SIG-M5 (cell line): ENCODE results near the gene WWOX.

Source experiments
- DNase-seq: peaks from one replicate; lab custom pipeline; 2025; lab: John Stamatoyannopoulos, UW

Gene WWOX

DNA sequence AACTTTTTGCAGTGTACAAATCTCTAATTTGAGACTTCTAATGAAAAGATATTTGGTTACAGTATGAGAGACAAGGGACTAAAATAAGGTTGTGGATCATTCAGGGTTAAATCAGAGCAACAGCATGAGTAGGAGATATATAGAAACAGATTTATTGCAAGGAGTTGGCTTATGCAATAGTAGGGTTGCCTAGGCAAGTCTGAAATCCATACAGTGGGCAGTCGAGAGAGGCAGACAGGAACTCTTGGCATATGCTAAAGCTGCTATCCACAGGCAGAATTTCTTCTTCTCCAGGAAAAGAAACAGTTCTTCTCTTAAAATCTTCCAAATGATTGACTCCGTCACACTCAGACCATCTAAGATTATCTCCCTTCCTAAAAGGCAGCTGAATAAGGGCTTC lies 1000.3 kb downstream of the WWOX start:
- no peak for DNase-seq

DNA sequence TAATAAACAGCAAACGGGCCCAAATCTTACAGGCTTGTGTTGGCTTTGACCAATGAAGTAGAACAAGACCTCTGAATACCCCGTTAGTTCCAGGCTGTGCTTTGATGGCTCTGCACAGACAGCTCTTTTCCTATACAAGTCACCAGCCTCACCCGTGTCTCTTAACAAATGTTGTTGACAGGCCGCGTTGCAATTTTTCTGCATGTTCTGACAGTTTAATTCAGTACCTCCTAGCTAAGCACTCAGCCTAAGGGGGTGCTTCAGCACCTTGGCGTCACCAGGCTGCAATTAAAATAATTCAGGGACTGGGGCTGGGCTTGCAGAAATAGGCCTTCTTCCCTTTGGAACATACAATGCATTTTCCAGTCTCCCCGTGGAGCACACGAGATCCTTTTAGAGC lies 1001.0 kb downstream of the WWOX start:
- no peak for DNase-seq

DNA sequence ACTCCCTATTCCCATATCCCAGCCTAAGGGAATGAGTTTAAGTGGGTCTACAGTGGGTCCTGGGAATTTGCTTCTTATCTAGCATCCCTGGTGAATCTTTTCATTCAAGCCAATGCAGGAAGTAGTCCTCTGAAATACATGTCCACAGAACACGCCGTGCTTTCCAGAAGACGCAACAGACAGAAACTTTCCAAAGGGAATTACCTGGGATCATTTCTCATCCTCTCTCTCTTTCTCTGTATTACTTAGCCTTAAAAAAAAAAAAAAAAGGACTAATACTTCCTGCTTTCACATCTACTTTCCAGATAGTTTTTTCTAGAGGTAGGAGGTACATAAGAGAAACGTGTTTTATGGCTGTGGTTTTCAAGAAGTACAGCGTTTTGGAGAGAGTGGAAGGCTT lies 1002.0 kb downstream of the WWOX start:
- no peak for DNase-seq

DNA sequence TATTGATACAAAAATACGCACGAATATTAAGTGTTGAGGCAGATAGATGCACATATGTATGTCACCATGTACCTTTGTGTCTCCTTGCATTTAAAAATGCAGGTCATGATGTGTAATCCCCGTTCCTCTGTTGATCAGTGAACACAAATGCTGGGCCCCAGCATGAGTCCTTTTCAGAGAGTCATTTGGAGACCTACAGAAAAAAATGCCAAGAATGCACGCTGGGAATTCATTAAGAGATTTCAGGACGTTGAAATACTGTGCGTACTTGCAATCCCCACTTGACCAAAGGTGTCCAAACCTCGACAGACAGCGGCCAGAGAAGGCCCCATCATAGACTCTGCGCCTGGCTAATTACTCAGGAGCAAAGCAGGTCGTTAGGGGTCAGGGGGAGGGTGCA lies 1005.1 kb downstream of the WWOX start:
- no peak for DNase-seq

DNA sequence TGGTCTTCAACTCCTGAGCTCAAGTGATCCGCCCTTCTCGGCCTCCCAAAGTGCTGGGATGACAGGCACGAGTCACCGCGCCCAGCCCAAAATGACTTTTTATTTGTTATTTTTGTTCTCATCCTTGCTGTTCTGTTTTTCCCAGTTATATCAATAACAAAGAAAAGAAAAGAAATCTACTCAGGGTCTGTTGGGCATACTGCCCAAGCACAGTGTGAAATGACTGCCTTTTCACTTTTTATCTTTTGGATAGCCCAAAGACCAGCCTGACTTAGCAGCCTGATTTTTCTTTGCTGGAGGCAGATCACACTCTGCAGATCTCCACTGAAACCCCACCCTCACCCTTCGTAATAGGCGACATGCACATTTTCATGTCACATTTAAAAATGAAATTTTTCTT lies 1007.8 kb downstream of the WWOX start:
- DNase-seq = no peak

DNA sequence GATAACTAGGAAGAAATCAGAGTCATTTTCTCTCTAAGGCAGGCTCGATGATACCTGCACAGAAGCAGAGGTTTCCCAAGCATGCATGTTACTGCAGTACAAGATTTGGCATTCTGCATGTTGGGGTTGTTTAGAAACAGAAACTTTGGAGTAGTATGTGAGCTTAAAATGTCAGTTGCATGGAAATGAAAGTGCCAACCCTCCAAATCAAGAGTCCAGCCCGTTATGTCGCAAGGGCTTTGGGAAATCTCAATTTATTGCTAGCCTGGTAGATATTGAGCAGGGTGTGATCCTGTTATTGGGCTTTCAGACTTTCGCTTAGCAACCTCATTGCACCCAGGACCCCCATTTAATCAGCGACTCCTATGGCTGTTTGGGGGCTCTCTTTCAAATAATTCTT lies 1010.3 kb downstream of the WWOX start:
- no peak for DNase-seq

DNA sequence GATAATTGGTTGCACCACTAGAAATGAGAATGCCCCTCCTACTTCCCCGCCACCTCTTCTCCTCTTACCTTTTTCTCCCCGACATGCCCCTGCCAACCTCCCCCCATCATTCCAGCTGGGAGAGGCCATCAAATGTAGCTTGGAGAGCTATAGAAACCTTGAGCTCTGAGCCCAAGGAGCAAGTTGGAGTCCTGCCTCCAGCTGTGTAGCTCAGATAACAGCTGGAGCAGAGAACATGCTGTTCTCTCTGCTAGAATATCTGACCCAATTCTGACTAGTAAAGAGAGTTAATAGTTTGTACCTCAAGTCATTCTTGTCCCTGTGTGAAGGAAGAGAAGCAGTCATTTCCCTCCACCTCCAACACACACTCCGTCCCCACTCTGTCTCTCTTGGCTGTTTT lies 1010.8 kb downstream of the WWOX start:
- no peak for DNase-seq

DNA sequence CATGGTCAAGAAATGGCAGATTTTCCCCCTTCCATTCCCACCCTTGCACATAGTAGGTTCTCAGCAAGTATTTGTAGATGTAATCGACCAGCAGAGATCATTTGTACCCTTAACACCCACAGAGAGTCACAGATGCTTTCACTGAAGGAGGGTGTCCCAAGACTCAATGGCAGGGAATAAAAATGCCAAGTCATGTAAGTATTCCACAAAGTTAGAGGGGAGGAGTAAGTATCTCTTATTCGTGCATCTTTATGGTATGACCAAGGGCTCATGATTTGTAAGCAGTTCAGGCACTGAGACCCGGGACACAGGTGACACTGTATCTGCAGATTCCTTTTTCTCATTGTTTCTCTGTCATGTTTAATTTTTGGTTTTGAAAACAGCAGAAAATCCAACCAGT lies 1011.5 kb downstream of the WWOX start:
- no peak for DNase-seq

DNA sequence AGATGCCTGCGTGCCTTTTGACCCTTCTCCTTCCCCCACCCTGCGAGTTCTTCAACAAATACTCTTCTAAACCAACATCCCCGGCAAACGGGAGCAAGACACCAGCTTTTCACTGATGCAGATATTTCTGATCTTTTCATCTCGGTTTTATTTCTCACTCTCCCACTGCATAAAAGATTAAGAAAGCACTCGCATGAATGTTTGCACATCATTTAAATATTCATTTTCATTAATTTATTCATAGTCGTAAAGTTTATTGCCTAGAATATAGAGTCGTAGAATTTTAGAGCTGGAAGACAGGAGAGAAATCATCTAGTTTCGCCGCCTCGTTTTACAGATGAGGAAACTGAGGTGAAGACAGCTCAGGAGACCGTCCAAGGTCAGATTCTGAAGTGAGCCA lies 1013.0 kb downstream of the WWOX start:
- no peak for DNase-seq

DNA sequence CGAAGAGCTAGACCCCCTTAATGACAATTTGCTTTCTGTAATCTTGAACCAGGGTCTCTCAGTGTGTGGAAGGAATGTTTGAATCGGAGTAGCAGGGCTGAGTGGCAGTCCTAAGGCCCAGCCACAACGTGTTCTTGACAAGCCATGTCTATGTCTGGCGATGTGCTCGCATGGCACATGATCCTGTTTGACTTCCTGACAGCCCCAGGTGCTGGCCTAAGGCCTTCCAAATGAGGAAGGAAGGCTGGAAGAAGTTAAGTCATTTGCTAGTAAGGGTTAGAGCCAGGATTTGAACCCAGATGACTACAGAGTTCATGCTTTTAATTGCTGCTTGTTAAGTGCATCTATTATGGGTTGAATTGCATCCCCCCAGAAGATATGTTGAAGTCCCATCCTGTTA lies 1014.4 kb downstream of the WWOX start:
- DNase-seq = no peak

DNA sequence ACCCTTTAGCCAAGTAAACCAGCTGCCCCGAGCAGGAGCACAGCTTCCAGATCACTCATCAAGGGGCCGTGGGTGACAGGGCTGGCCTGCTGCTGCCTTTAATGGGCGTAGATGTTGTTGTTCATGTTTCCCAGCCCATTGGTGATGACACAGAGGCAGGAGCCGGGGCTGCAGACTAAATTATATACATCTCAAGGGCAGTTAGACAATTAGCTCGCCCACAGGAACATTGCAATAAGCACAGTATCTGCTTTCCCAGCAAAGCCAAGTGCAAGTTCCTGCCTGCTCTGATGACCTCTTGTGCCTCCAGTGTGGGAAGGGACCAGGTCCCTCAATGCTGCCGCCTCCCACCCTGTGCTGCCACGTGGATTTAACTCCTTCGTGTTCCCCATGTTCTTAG lies 1015.3 kb downstream of the WWOX start:
- DNase-seq = no peak

DNA sequence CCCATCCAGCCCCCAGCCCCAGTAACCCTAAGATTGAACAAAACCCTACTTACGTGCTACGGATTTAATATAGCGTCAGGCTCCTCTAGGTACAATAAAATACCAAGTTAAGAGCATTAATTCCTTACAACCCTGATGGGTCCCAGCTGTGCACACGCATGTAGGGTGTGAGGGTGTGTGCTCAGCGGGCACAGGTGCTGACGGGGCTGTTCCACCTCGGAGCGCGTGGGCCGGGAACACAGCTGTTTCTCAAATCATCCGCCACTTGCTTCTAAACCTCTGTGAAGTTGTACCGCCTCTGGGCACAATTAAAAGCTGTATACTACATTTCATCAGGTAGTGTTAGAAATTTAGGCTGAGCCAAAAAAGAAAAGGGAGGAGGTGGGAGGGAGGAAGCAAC lies 1022.5 kb downstream of the WWOX start:
- no peak for DNase-seq

DNA sequence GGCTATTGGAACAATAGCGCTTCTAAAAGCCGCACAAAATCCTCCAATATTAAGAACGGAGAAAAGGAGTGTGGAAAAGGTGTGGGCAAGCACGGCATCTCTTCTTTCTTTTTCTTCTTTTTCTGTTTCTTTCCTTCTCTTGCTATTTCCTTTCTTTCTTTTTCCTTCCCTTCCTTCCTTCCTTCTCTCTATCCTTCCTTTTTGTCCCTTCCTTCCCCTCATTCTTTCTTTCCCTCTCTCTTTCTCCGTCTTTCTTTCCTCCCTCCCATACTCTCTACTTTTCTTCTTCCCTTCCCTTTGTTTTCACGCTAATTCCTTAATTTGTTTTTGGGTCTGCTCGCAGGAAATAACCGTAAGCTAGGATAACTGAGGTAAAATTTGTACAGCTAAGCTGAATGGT lies 1022.9 kb downstream of the WWOX start:
- DNase-seq = no peak

DNA sequence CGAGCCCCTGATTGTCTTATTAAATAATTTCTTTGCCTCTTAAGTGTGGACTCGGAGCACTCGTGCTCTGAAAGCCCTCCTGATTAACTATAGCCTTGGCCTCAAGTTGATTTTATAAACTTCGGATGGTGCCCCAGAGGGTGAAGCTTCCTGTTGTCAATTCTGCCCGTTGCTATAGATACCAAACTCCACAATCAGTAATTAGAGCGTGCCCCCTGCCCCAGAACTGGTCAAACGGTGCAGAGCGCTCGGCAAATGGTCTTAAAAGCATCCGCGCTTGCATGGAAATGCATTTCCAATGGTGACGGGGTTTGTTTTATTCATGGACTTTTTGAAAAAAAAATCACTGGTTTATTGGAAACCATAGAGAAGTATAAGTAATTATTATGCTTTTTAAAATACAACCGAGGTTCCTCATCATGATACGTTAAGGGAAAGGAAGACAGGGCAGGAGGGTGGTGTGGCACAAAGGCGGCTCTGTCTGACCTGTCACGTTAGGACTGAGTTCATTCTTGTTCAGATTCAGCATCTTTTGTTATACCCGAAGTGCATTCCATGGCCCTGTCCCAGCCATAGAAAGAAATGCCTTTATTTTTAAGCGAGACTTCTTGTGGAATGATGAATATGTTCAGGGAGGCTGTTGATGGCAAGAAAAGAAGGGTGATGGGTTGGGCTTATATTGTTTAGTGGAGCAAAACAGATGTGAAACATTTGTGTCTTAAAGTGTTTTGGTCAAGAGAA lies 1024.7 kb downstream of the WWOX start:
- DNase-seq = no peak

DNA sequence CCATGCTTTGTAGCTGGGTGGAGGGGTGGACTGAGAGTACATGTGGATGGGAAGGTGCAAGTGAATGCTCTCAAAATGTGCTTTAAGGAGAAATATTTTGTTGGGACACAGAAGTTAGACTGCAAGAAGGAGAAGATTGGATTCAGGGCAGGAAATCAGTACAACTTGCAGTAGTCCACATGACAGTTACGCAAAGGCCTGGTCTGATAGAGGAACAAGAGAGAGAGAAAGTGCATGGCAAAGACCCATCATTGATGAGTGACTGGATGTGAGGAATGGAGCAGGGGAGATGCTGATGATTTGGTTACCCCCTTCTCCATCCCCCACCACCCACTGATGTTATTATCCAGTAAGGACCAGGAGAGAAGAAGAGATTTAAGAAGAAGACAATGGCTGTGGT lies 1028.3 kb downstream of the WWOX start:
- DNase-seq = no peak

DNA sequence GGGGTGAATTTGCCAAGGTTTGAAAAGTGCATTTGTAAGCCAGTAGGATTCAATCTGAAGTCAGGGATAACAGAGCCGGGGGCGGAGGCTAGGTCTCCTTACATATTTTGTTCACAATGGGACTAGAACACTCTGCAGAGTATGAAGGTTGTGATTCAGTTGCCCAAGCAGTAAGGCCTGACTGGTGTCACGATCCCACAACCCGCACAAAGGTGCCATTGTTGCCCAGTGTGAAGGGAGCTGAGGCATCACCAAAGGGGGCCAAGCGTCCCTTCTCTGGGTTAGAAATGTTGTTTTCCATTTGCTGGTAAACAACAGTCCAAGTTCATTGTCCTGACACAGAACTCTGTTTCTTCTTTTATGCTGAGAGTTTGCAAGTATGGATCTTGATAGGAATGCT lies 1029.3 kb downstream of the WWOX start:
- DNase-seq = no peak

DNA sequence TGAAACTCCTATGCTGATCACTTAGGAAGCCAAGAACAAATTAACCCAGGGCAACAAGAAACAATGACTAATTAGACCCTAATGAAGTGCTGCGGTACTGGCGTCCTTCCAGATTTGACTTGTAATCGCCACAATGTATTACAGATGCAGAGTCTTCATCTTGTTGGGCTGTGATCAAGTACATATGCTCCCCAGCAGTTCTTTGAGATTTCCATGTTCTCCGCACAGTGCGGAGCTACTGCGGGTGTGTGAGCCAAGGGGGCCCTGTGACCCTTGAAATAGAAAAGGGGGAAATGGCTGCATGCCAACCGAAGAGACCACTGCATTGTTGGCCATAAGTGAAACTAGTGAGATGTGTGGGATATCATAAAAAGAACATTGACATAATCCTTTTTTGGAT lies 1031.2 kb downstream of the WWOX start:
- no peak for DNase-seq

DNA sequence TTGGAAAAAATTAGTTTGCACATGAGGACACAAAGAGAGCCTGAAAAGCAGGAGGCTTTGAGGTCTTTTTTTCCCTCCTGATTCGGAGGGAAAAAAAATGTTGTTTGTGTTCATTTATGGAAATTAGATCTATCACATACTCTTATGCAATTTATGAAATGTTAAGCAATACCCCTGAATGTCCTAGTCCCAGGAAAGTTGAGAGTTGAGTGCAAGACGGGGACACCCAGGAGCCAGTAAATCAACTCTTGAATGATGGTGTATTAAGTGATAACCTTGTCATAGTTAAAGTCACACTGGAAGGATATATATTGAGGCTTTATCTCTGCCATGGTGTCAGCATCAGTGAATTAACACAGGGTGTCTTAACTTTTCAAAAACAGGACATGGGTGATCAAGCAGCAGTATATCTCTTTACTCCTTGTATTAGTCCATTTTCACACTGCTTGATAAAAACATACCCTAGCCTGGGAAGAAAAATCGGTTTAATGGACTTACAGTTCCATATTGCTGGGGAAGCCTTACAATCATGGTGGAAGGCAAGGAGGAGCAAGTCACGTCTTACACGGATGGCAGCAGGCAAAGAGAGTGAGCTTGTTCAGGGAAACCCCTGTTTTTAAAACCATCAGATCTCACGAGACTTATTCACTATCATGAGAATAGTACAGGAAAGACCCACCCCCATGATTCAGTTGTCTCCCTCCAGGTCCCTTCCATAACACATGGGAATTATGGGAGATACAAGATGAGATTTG lies 1032.0 kb downstream of the WWOX start:
- no peak for DNase-seq

DNA sequence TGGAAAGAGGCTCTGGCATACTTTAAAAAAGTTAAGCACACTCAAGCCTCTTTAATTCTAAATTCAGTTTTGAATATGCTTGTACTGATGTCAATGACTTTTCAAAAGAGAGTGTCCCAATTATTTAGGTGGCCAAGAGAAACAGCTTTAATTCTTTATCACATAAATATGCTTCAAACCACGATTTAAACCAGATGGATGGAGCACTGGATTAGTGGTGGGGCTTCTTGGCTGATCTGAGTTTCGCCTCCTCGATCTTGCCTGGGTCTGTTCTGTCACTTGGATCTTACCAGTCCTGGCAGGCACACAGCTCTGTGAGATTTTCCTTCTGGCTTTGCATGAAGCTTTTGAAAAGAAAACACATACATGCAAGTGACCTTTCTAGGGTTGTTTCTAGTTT lies 1033.2 kb downstream of the WWOX start:
- no peak for DNase-seq

DNA sequence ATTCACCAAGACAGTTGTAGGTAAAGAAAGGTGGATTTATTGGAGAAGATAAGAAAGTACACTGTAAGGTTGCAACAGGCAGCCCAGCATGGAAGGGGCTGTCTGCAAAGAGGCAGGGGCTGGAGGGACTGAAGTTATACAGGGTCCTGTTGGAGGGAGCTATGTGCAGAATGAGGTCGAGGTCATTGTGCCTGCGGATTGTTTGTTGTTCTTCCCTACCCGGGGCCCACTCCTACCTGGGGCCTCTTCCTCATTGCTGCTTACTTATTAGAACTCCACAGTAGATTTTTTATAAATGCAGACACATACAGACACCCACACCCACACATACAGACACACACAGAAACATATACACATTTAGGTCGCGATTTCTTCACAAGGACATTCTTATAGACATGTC lies 1034.8 kb downstream of the WWOX start:
- DNase-seq = no peak

DNA sequence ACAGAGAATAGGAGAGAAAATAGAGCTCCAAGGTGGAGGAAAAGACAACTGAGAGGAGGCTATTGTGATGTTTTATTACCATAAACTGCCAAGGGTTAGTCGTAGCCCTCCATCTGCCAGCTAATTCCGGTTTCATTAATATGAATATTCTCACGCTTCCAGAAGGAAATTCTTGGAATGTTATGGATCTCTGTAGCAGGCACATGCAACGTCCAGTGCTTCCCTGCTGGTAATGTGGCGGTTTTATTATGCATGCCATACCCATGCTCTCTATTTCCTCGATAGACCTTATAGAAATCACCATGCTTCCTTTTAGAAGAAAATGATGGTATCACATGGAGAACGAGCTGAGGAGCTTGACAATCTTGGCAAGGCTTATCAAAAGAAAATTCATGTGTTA lies 1037.5 kb downstream of the WWOX start:
- no peak for DNase-seq

DNA sequence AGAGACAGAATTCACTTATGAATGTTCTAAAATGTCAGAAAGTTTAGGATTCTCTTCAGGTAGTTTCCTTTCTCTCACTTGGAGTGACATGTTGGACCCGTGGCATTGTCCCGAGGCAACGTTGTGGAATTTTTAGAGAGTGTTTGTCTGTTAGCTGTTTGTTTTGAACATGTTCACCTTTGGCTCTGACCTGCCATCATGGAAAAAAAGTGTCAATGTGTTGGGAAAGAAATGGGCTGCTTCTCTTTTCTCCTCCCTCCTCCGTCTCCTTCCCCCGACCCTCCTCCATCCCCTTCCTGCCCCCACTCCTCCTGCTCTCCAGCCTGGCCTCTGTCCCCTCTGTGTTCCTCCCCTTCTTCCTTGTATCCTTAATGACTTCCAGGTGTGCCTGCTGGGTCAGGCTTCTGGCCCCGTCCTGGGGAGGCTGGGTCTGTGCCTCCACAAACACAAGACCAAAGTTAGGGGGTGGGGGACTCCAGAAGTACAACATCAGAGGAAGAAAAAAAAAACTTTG lies 1038.0 kb downstream of the WWOX start:
- no peak for DNase-seq

DNA sequence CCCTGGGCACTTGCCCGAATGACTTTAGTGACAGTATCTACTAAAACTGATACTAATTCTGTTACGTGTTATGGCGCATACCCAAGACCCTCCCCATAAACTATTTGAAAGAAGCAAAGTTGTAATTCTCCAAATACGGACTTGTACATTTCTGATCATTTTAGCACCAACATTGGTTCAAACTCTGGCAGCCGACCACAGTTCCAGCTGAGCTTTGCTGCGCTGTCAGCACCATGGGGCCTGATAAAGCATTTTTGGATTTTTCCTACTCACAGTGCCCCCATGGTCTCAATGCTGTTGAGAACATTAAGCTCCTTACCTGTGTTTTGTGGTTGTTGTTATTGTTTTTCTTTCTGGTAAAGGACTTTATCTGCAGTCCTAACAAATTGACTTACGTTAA lies 1040.3 kb downstream of the WWOX start:
- no peak for DNase-seq

DNA sequence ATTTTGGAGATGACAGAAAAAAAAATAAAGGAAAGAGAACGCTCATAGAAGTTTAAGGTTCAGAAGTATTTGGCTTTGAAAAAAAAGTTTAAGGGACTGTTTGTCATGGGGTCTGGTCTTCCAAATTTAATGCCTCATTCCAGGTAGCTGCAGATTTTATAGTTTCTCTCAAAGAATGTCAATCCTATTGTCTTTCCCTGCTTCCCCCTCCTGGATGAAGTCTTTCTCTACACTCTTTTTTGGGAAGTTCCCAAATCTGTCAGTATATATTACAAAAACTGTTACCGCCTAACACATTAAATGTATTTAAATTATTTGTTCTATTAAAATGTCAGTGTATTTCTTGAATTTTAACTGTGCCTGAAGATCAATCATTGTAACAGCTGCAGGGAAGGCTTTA lies 1043.6 kb downstream of the WWOX start:
- DNase-seq = no peak
